ENCODE results near the gene ZNF331.
A peak's percentile ranks its signal among the peaks of the same experiment; 100 is the strongest.
"Not testable (repeated sequence)": the region's sequence is repeated elsewhere in the genome, so short reads cannot be mapped to it uniquely, and the experiment has no call there.

Gene ZNF331

GRCh38 chr19:53537521-53538377, at the start of gene ZNF331:
ZNF331 (plus strand) TSS chr19:53538145; CDS start chr19:53569377, 31,232 bp downstream.
- peak; percentile 24 for DNase-seq (ENCODE audit: extremely low read depth, low read depth)
- H3K4me3 ChIP-seq (replicated peaks; ENCODE audit: low read depth, low read length), result peak within 1 kb of the TSS; percentile 66
- peak; percentile 6 for TF ChIP-seq CTCF (IDR thresholded peaks at IDR 0.05; ENCODE audit: low read depth, low read length, missing control alignments)

- DNase-seq (ENCODE audit: extremely low read depth, low read depth), result no peak
- TF ChIP-seq CTCF (IDR thresholded peaks at IDR 0.05; ENCODE audit: low read depth, low read length, missing control alignments), result no peak
- H3K4me3 ChIP-seq (replicated peaks; ENCODE audit: low read depth, low read length), result no peak overlapping the region
Observed at GRCh38 chr19:53492153-53492552, 45.8 kb upstream of the ZNF331 start.

GRCh38 chr19:53497311-53498023, 40.5 kb upstream of the ZNF331 start:
- DNase-seq (ENCODE audit: extremely low read depth, low read depth); H3K4me3 ChIP-seq (replicated peaks; ENCODE audit: low read depth, low read length): not testable (repeated sequence)

GRCh38 chr19:53498024-53498395, 39.9 kb upstream of the ZNF331 start:
- not testable (repeated sequence) for H3K4me3 ChIP-seq (replicated peaks; ENCODE audit: low read depth, low read length); DNase-seq (ENCODE audit: extremely low read depth, low read depth)

- DNase-seq (ENCODE audit: extremely low read depth, low read depth); H3K4me3 ChIP-seq (replicated peaks; ENCODE audit: low read depth, low read length): not testable (repeated sequence)
Observed at GRCh38 chr19:53503151-53503550, 34.8 kb upstream of the ZNF331 start.

GRCh38 chr19:53503671-53504364, 34.1 kb upstream of the ZNF331 start:
- not testable (repeated sequence) for H3K4me3 ChIP-seq (replicated peaks; ENCODE audit: low read depth, low read length); DNase-seq (ENCODE audit: extremely low read depth, low read depth)

- not testable (repeated sequence) for H3K4me3 ChIP-seq (replicated peaks; ENCODE audit: low read depth, low read length); DNase-seq (ENCODE audit: extremely low read depth, low read depth)
- peak; percentile 5 for TF ChIP-seq CTCF (IDR thresholded peaks at IDR 0.05; ENCODE audit: low read depth, low read length, missing control alignments)
Observed at GRCh38 chr19:53504365-53504703, 33.6 kb upstream of the ZNF331 start.

- DNase-seq (ENCODE audit: extremely low read depth, low read depth), result no peak
- TF ChIP-seq CTCF (IDR thresholded peaks at IDR 0.05; ENCODE audit: low read depth, low read length, missing control alignments), result no peak
- no peak overlapping the region for H3K4me3 ChIP-seq (replicated peaks; ENCODE audit: low read depth, low read length)
Observed at GRCh38 chr19:53504885-53505284, 33.1 kb upstream of the ZNF331 start.

Measured in HFF-Myc (cell line).